Glutamatergic neuron (in vitro differentiated cells): Measurements from ENCODE around the gene TRDN. TPM values are rescaled to one million over a fixed set of nuclear protein-coding genes. Genes with fewer than 3 reads are reported as not detected.

Experiments
- DNase-seq: peaks from one replicate; pipeline ENCODE4 v3.0.0; 2022
- H3K27ac Mint-ChIP-seq: one replicate; pipeline ENCODE4 v1.8.0; 2020; ENCODE audit warnings: mild to moderate bottlenecking, mixed read lengths, inconsistent platforms; ENCODE audit not compliant: unreplicated experiment
- H3K27me3 Mint-ChIP-seq: one replicate; pipeline ENCODE4 v1.8.0; 2020; ENCODE audit warnings: mild to moderate bottlenecking, moderate library complexity, mixed read lengths, inconsistent platforms; ENCODE audit not compliant: unreplicated experiment
- H3K36me3 Mint-ChIP-seq: one replicate; pipeline ENCODE4 v1.8.0; 2020; ENCODE audit warnings: mild to moderate bottlenecking, mixed read lengths, inconsistent platforms; ENCODE audit not compliant: unreplicated experiment
- H3K4me1 Mint-ChIP-seq: one replicate; pipeline ENCODE4 v1.8.0; 2020; ENCODE audit warnings: mild to moderate bottlenecking, low read depth, mixed read lengths, inconsistent platforms; ENCODE audit not compliant: unreplicated experiment
- H3K4me3 Mint-ChIP-seq: one replicate; pipeline ENCODE4 v1.8.0; 2020; ENCODE audit warnings: mild to moderate bottlenecking, mixed read lengths, inconsistent platforms; ENCODE audit not compliant: unreplicated experiment
- H3K9me3 Mint-ChIP-seq: one replicate; pipeline ENCODE4 v1.8.0; 2020; ENCODE audit warnings: mild to moderate bottlenecking, moderate library complexity, mixed read lengths, inconsistent platforms; ENCODE audit not compliant: unreplicated experiment
- CTCF ChIP-seq: fragments of 200-600 bp; sonication (generic); IDR thresholded peaks from one replicate; pipeline ENCODE4 v1.5.0; 2021; ENCODE audit not compliant: partially characterized antibody, unreplicated experiment
- total RNA-seq: library from RNA; stranded (reverse); fragmentation: NEBNext Ultra II Directional; extraction: Animal tissue kit (Norgen Biotek cat#: 25700); gene quantifications from one replicate; pipeline ENCODE4 v1.2.1, GENCODE V29; 2021; ENCODE audit not compliant: unreplicated experiment

TRDN gene
- total RNA-seq, 1 donor from 2014 or later, result not detected

GRCh38 chr6:123658848-123659247, 22.1 kb upstream of the TRDN start:
- no peak for TF ChIP-seq CTCF
- no peak for DNase-seq
- Mint-ChIP-seq H3K27ac (no peak overlapping the region), H3K9me3 (no peaks in the 10 kb centered on the region), H3K36me3 (no peaks in the 10 kb centered on the region), H3K4me1 (no peaks in the 10 kb centered on the region), H3K4me3 (no peak overlapping the region), H3K27me3 (no peaks in the 10 kb centered on the region)

GRCh38 chr6:123655521-123656306, 19.0 kb upstream of the TRDN start:
- no peak overlapping the region for H3K27ac Mint-ChIP-seq
- TF ChIP-seq CTCF, result no peak
- H3K9me3 Mint-ChIP-seq, result no peaks in the 10 kb centered on the region
- DNase-seq, result no peak
- H3K27me3 Mint-ChIP-seq, result no peaks in the 10 kb centered on the region
- no peaks in the 10 kb centered on the region for H3K36me3 Mint-ChIP-seq
- no peaks in the 10 kb centered on the region for H3K4me1 Mint-ChIP-seq
- H3K4me3 Mint-ChIP-seq, result no peak overlapping the region

GRCh38 chr6:123648723-123649122, 12.0 kb upstream of the TRDN start:
- H3K36me3 Mint-ChIP-seq, result no peaks in the 10 kb centered on the region
- H3K27me3 Mint-ChIP-seq, result peaks cover 1% of the 10 kb centered on the region
- no peak overlapping the region for H3K4me3 Mint-ChIP-seq
- DNase-seq, result no peak
- no peak overlapping the region for H3K27ac Mint-ChIP-seq
- no peaks in the 10 kb centered on the region for H3K4me1 Mint-ChIP-seq
- TF ChIP-seq CTCF, result no peak
- H3K9me3 Mint-ChIP-seq, result no peaks in the 10 kb centered on the region

GRCh38 chr6:123648020-123648580, 11.3 kb upstream of the TRDN start:
- no peaks in the 10 kb centered on the region for H3K4me1 Mint-ChIP-seq
- no peaks in the 10 kb centered on the region for H3K9me3 Mint-ChIP-seq
- no peak overlapping the region for H3K27ac Mint-ChIP-seq
- H3K27me3 Mint-ChIP-seq, result peaks cover 1% of the 10 kb centered on the region
- no peak for TF ChIP-seq CTCF
- no peak for DNase-seq
- no peak overlapping the region for H3K4me3 Mint-ChIP-seq
- no peaks in the 10 kb centered on the region for H3K36me3 Mint-ChIP-seq

DNA sequence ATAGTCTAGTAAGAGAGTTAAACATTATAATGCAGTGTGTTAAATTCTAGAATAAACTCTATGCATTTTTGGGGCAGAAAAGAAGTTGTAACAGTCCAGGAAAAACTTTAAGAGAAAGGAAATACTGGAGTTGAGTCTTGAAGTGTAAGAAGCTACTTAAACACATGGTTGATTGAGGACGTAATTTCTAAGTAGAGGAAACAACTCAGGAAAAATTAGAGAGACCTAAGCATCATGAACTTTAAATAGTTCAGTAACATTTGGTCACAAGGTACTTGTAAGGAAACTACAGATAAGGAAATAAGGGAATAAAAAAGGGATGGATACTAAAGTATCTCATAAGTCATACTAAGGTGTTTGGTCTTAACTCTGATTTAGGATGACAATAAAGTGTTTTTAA, 4.7 kb upstream of the TRDN start:
- Mint-ChIP-seq H3K27me3 (no peaks in the 10 kb centered on the region), H3K36me3 (no peaks in the 10 kb centered on the region), H3K4me3 (no peak overlapping the region), H3K27ac (no peak overlapping the region), H3K9me3 (no peaks in the 10 kb centered on the region), H3K4me1 (no peaks in the 10 kb centered on the region)
- TF ChIP-seq CTCF, result no peak
- DNase-seq, result no peak
